GM18867 (cell line): ENCODE results near the gene GNAZ.

Source experiments
- ATAC-seq: cut with Tn5 transposase; IDR thresholded peaks from one replicate; pipeline ENCODE4 v1.9.1; 2021; ENCODE audit warnings: mild to moderate bottlenecking, moderate library complexity; ENCODE audit not compliant: unreplicated experiment

GNAZ gene

GRCh38 chr22:23105304-23105703, 35.0 kb downstream of the GNAZ start:
- no peak for ATAC-seq

GRCh38 chr22:23105919-23106318, 35.6 kb downstream of the GNAZ start:
- no peak for ATAC-seq

- no peak for ATAC-seq
These were observed 36.0 kb downstream of the GNAZ start for GRCh38 chr22:23106344-23106743.

- no peak for ATAC-seq
These were observed 36.6 kb downstream of the GNAZ start for GRCh38 chr22:23106906-23107367.

GRCh38 chr22:23107487-23108248, 37.3 kb downstream of the GNAZ start:
- ATAC-seq, result no peak

GRCh38 chr22:23108249-23109078, 38.1 kb downstream of the GNAZ start:
- ATAC-seq, result no peak

GRCh38 chr22:23109079-23109347, 38.7 kb downstream of the GNAZ start:
- ATAC-seq, result no peak

- no peak for ATAC-seq
These were observed 39.2 kb downstream of the GNAZ start for GRCh38 chr22:23109441-23109978.

GRCh38 chr22:23110190-23110921, 40.0 kb downstream of the GNAZ start:
- no peak for ATAC-seq

- ATAC-seq, result no peak
These were observed 40.7 kb downstream of the GNAZ start for GRCh38 chr22:23110922-23111527.

- no peak for ATAC-seq
These were observed 42.2 kb downstream of the GNAZ start for GRCh38 chr22:23112472-23113012.

GRCh38 chr22:23113067-23113846, 42.9 kb downstream of the GNAZ start:
- ATAC-seq, result no peak

GRCh38 chr22:23113847-23114720, 43.8 kb downstream of the GNAZ start:
- no peak for ATAC-seq

GRCh38 chr22:23114721-23115020, 44.4 kb downstream of the GNAZ start:
- ATAC-seq, result no peak

GRCh38 chr22:23115369-23115768, 45.0 kb downstream of the GNAZ start:
- ATAC-seq, result no peak

- ATAC-seq, result no peak
These were observed 45.6 kb downstream of the GNAZ start for GRCh38 chr22:23115825-23116494.

GRCh38 chr22:23116506-23117263, 46.4 kb downstream of the GNAZ start:
- ATAC-seq, result no peak

- ATAC-seq, result no peak
These were observed 47.0 kb downstream of the GNAZ start for GRCh38 chr22:23117275-23117674.
